GM18498 (cell line): ENCODE results near the gene KDM4B.

ENCODE experiments used
- ATAC-seq: cut with Tn5 transposase; IDR thresholded peaks from one replicate; pipeline ENCODE4 v1.9.1; 2021; ENCODE audit warnings: mild to moderate bottlenecking, moderate library complexity; ENCODE audit not compliant: unreplicated experiment

KDM4B gene

DNA sequence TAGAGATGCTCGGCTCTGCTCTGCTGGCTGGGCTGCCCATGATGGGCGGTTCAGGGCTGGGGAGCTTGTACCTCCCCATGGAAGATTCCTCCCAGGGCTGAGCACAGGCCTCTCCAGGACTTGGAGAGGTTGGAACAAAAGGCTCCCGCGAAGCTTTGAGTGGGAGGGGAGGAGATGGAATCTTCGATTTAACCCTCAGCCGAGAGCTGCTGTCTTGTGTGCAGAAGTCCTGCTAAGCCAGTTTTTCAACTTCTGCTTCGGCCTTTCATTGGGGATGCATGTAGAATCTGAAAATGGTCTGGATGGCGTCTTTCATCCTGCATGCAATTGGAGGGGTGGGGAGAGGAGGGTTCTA is 163.3 kb downstream of the KDM4B start:
- ATAC-seq = no peak

DNA sequence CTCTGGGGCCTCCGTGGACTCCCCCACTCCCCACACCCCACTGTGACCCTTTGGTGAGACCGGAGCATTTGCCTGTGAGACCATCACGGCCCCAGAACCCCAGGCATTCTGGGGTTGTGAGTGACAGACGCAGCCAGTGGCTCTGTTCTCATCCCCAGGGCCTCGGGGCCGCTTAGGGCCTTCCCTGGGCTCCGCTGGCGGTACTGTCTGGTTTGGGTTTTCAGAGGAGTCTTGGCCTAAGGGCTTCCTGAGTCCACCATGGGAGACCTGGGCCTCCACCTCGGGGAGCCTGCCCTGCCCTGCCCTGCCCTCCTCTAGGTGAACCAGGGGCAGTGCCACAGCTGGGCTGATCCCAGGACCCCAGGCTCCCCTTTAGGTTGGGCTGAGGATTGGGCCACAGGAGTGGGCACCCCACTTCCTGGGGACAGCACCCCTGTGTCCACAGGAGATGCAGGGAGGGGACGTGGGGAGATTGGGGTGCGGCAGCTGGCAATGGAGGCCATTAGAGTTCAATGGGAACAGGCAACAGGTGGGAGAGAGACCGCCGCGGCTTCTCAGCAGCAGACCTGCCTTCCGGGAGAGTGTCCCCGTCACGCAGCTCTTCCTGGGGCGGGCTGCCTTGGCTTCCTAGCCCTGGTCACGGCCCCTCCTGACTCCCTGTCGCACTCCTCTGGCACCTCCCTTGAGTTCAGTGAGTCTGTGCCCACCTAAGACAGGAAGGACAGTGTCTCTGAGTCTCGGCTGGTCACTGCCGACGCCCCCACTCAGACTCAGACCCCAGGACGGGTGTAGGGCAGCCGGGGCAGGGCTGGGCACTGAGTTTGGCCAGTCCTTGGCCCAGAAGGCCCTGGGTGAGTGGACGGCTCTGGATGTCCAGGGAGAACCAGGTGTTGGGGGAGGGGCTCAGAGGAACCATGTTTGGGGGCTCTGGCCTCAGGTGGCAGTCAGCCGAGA is 164.1 kb downstream of the KDM4B start:
- ATAC-seq = no peak

DNA sequence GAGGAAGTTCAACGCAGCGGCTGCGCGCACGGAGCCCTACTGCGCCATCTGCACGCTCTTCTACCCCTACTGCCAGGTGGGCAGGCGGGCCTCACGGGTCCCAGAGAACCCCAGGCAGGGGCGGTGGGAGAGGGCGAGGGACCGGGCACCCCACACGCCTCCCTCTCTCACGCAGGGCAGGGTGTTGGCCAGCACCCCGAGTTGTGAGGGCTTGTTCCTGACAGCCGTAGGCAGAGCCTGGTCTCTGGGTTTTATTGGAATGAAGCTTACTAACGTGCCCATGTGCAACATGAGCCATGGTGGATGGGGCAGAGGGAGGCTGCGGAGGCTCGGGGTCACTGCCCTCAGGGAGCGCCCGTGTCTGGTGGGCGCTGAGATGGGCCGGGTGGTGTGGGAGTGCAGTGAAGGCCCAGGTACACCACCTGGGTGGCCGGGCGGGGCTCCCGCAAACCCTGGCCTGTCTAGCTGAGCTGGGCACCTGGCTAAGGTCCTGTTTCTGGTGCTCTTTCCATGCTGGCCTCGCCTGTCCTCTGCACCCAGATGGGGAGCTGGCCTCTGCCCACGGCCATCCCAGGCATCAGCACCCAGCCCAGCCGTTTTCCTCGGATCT is 165.2 kb downstream of the KDM4B start:
- no peak for ATAC-seq

DNA sequence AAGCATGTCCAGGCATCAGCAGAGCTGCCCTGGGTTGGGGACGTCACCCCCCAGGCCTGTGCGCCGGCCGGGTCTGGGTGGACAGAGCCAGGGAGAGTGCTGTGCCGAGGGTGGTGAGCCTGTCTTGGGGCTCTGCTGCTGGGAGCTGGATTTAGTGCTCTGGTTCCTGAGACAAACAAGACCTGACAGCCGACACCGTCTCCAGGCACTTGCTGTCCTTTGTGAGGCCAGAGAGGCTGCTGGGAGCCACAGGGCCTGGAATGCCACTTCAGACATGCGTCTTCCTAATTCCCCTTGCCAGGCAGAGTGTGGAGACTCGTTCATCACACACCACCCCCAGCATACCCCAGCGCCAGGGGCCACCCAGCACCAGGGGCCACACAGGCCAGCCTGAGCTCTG is 165.8 kb downstream of the KDM4B start:
- ATAC-seq = no peak

DNA sequence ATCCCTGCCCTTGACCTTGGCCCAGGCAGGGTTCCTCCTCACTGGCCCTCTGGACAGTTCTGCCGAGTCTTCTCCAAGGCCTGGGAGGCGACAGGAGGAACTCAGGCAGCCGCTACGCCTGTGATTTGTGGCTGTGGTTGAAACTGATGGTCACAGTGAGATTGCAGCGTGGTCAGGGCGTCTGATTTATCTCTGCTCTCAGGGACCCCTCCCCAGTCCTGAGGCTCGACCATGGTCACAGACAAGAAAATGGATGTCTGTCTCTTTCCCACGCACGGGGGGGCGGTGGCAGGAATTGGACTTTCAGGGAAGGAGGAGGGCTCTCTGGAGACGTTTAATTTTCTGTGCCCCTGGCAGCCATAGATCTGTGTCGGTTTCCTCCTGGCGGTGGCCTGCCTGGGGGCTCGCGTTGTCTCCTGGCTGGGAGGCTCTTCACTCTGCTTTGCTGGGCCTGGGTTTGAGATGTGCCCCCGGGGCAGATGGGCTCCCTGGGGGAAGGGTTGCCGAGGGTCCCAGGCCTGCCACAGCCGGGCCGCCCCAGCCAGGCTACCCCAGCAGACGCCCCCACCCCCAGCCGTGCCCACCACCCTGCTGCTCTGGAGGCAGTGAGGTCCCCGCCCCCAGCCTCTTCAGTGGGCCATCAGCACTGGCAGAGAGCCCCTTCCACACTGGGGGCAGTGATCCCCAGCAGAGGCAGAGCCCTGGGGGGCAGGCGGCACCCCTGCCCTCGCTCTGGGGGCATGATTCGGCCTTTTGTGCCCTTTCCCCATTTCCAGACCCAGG is 167.4 kb downstream of the KDM4B start:
- no peak for ATAC-seq

DNA sequence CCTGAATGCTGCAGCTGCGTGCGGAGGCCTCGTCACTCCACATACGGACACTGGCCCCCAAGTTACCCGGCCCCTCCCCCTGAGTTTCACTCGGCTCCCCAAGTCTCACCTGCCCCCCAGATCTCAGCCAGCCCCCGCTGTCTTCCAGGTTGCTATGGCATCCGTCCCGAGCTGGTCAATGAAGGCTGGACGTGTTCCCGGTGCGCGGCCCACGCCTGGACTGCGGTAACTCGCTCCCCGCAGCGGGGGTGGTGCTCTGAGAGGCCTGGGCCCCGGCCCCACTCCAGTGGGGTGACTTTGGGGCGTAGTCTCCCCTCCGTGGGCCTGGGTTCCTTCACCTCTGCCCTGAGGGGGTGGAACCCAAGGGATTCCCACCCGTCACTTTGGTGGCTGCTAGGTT is 168.2 kb downstream of the KDM4B start:
- ATAC-seq = no peak

DNA sequence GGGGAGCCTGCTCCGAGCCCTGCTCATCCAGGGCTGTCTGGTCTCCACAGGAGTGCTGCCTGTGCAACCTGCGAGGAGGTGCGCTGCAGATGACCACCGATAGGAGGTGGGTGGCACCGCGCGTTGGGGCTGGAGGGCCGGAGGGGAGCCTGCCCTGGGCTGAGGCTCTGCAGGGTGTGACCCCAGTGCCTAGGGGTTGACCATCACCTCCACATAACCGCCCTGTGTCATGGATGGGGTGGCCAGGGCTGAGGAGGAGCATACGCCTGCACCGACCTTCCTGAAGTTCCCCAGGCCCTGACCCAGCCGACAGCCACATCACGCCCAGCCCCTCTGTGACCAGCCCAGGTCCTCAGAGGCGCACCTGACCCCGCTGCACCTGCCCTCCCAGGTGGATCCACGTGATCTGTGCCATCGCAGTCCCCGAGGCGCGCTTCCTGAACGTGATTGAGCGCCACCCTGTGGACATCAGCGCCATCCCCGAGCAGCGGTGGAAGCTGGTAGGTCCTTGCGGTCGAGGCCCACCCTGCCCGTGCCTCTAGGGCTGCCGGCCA is 168.7 kb downstream of the KDM4B start:
- ATAC-seq = no peak

DNA sequence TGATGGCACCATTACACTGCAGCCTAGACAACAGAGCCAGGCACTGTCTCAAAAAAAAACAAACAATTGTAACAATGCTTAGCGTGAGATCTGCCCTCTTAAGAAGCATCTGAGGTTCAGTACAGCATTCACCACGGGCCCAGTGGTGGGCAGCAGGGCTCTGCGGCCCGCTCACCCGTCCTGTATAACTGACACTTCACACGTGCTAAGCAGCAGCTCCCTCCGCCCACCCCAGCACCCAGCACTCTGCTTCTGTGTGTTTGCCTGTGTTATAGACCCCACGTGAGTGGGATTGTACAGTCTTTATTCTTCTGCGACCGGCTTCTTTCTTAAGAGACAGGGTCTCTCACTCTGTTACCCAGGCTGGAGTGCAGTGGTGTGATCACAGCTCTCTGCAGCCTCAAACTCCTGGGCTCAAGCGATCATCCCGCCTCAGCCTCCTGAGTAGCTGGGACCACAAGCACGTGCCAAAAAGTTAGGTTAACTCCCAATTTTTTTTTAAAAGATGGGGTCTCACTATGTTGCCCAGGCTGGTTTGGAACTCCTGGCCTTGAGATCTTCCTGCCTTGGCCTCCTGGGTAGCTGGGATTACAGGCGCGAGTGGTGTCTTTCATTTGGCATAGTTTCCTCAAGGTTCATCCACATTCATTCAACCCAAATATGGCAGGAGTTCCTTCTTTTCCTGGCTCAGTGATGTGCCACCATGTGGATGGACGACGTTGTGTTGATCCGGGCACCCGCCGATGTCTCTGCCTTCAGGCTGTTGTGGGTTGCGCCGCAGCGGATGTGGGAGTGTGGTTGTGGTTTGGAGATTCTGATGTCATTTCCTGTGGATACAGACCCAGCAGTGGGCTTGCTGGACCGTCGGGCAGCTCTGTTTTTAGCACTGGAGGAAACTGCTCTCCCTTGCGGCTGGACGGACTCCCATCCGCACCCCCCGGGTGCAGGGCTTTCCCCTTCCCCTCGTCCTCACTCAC is 170.0 kb downstream of the KDM4B start:
- ATAC-seq = peak; percentile 60

DNA sequence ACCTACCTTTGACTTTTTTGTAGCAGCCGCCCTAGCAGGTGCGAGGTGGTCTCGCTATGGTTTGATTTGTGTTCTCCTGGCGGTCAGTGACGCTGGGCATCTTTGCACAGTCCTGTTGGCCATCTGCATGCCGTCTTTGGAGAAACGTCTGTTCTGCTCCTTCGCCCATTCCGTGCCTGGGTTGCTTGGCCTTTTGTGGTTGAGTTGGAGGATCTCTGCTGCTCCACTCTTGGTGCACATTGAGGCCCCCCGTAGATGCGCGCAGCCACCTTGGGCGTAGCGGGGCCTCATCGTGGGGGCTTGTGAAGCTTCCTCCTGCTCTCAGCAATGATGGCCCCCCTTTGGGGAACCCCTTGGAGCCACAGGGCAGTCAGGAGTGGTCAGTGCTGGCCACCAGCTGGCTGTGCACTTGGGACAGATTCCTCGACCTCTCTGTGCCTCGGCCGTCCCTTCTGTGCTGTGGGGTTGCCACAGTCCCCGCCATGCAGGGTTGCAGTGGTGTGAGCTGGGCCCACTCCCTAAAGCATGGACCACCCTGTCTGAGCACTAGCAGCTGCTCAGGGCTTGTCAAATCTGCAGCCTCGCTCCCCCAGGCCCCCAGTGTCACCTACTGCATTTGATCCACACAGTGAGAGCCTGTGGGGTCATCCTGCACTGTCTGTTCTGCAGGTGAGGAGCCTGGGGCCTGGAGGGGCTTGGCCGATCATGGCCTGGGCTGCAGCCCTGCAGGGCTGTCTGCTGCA is 170.8 kb downstream of the KDM4B start:
- no peak for ATAC-seq

DNA sequence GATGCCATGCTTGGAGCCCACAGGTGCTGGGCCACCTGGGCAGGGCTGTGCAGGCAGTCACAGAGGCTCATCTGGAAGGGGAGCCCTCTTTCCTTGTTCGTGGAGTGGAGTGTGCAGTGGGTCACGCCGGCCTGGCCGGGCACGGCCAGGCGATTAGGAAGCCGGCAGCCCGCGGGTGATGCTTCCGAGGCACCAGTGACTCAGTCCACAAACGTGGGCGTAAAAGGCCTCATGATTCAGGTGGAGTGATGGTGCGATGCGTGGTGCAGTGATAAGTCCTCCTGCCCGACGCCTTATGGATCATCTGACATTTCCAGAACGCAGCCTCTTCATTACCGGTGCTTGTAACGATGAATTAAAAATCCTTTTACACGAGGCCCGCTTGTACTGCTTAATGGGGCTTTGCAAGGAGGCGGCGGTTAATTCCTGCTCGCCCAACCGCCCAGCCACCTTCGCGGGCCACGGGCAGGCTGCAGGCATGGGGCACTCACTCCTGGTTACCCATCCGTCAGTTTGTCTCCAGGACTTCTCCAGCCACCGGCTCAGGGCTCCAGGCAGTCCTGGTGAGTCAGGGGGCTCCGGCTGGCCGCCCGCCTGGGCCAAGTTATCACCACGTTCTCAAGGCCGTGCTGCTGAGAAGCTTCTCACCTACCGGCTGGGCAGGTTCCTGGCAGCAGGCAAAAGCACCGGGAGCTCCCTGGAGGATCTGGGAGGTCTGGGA is 172.4 kb downstream of the KDM4B start:
- ATAC-seq = no peak

DNA sequence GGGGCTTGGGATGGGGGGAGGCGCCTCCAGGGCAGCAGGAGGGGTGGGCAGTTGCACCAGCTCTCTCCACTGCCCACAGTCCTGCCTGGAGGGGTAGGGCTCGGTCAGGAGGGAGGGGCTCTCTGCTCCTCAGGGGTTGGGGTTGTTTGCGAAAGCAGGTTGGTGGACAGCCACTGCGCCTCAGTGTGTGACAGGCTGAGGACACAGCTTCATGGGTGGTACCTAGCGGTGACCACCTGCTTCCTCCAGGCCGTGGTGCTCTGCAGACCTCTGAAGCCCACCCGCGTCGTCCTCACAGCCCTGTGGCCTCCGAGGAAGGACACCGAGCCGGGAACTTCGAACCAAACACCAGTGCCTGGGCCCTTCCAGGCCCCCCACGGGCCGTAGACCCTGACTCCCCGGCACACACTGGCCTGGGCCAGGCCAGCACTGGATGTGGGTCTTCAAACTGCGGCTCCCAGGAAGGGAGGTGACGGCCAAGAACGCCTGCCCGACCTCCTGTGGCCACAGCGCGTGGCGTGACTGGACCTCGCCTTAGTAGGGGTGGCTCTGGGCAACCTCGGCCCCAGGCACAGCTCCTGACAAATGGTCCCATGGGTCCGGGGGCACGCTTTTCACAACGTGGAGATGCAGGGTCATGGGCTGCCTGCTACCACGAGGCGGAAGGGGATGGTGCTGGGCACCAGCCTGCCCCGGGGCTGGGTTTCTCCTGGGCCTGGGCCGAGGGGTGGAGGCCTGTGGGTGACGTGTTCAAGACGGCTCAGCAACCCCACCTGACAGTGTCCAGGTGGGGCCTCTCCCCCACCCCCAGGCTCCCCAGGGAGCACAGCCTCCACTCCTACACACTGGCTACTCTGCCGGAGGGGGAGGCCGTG is 173.2 kb downstream of the KDM4B start:
- no peak for ATAC-seq

DNA sequence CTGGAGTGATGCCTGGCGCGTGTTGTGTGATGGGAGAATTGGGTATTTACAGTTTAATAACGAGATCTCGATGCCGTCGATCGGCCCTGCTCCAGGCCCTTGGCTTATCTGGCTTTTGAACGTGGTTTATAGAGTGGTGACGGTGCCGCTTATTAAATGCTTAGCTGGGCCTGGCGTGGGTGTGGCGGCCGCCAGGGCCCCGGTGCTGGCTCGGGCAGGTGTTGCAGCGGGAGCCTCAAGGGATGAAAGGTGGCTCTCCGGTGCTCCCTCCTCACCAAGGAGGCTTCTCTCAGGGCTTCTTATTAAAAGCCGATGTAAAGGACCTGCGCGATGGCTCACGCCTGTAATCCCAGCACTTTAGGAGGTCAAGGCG is 173.8 kb downstream of the KDM4B start:
- no peak for ATAC-seq

DNA sequence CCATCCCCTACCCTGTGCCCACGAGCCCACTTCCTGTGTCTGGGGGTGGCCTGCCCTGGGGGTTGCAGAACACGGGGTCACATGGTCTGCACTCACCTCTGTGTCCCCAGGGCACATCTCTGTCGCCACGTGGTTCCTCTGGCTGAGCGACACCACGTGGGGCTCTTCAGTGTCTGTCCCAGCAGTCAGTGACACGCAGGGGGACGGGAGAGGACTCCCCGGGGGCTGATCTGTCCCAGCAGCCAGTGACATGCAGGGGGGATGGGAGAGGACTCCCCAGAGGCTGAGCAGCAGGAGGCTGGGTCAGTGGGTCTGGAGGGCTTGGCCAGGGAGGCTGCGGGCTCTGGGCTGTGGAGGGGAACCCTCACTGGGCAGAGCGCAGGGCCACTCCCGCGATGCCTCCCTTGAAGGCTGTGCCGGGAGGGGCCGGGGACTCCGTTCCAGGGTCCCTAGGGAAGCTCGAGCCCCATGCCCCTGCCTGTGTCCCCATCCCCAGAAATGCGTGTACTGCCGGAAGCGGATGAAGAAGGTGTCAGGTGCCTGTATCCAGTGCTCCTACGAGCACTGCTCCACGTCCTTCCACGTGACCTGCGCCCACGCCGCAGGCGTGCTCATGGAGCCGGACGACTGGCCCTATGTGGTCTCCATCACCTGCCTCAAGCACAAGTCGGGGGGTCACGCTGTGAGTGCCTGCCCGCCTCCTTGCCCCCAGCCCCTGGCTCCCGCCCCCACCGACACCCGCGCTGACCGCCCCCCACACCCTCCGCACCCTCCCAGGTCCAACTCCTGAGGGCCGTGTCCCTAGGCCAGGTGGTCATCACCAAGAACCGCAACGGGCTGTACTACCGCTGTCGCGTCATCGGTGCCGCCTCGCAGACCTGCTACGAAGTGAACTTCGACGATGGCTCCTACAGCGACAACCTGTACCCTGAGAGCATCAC is 174.8 kb downstream of the KDM4B start:
- ATAC-seq = no peak

DNA sequence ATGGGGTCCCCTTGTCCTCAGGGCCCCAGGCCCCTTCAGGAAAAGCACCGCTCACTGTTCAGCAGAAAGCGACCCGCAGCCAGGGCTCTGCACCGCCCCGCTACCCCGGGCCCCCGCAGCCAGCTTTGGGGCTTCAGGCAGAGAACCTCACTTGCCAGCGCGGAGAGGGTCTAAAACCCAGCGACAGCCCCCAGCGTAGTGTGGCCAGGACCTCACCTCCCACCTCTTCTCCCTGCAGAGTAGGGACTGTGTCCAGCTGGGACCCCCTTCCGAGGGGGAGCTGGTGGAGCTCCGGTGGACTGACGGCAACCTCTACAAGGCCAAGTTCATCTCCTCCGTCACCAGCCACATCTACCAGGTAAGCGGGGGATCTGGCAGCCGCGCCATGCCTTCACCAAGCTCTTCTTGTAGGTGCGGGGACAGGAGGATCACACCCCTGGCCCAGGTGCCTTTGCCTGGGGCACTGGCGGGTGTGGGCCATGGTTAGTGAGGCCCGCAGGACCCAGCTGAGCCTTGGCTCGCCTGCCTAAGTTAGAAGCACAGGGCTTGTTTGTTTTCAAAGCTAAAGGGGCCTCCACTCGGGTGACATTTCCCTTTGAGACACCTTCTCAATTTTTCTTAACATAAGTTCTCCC is 175.7 kb downstream of the KDM4B start:
- ATAC-seq = no peak

DNA sequence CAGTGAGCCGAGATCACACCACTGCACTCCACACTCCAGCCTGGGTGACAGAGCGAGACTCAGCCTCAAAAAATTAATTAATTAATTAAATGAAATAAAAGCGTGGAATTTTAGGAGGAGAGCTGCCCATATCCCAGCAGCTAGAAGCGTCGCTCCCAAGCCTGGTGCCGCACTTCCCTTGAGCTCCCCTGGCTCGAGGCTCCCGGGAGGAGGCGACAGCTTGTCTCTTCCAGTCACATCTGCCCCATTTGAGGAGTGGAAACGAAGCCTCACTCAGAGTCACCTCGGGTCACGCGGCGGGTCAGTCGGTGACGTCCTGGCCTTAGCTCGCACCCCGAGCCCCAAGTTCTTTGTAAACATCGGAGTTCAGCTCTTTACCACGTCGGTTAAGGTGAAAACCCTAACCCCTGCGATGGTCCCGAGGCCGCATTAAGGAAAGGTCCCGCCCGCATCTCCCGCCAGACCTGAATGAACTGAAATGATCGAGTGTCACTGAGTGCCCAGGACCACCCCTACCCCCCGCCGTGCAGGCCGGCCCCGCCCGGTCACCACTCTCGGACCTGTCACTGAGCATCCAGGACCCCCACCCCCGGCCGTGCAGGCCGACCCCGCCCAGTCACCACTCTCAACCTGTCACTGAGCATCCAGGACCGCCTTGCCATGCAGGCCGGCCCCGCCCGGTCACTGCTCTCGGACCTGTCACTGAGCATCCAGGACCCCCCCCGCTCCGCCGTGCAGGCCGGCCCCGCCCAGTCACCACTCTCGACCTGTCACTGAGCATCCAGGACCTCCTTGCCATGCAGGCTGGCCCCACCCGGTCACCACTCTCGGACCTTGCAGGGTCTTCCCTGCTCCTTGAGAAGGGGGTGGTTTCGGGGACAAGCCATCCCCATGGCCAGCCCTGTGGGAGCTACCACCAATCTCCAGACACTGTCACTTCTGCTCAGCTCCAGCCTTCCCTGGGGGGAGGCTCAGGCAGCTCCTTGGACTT is 176.9 kb downstream of the KDM4B start:
- no peak for ATAC-seq
